ENCODE results near the gene DTYMK.

Gene DTYMK

DNA sequence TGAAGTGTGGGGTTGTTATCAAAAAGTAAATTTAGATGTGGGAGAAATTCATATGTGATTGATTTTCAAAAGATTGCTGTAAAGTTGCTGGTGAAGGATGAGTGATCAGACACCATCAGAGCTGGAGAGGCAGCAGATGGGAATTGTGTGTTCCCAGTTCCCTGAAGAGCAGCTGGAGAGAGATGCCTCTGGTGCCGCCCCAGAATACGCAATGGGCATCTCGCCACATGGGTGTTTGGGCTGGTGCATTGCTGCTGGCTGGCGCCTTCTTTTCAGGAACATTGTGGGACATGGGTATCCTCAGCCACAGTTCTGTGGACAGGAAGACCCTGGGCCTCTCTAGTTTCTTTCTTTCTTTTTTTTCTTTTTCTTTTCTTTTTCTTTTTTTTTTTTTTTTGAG lies 37.2 kb downstream of the DTYMK start:
- peak; percentile 22 for DNase-seq (ENCODE audit: low read depth)

DNA sequence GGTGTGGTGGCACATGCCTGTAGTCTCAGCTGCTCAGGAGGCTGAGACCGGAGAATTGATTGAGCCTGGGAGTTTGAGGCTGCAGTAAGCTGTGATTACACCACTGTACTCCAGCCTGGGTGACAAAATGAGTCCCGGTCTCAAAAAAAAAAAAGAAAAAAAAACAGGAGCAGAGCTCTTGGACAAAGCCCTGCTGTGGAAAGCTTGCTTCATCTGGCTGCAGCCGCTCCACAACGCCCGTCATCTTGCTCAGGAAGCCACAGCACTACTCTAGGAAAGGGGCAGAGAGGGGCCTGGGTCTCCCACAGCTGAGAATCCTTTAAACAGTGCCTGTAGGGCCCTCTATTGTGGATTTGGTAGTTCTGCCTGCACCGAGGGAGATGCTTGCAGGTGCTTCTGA lies 38.2 kb downstream of the DTYMK start:
- no peak for DNase-seq (ENCODE audit: low read depth)
- H3K4me3 ChIP-seq (ENCODE audit: low read length) = no peak overlapping the region
- TF ChIP-seq, protein P1, sequence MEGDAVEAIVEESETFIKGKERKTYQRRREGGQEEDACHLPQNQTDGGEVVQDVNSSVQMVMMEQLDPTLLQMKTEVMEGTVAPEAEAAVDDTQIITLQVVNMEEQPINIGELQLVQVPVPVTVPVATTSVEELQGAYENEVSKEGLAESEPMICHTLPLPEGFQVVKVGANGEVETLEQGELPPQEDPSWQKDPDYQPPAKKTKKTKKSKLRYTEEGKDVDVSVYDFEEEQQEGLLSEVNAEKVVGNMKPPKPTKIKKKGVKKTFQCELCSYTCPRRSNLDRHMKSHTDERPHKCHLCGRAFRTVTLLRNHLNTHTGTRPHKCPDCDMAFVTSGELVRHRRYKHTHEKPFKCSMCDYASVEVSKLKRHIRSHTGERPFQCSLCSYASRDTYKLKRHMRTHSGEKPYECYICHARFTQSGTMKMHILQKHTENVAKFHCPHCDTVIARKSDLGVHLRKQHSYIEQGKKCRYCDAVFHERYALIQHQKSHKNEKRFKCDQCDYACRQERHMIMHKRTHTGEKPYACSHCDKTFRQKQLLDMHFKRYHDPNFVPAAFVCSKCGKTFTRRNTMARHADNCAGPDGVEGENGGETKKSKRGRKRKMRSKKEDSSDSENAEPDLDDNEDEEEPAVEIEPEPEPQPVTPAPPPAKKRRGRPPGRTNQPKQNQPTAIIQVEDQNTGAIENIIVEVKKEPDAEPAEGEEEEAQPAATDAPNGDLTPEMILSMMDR (conservative IDR thresholded peaks at IDR 0.05; ENCODE audit: low read length) = no peak

More for the DNA sequence above, 37.2 kb downstream of the DTYMK start:
- TF ChIP-seq, protein P1 (conservative IDR thresholded peaks at IDR 0.05; ENCODE audit: low read length) = no peak
- H3K4me3 ChIP-seq (ENCODE audit: low read length) = no peak overlapping the region

DNA sequence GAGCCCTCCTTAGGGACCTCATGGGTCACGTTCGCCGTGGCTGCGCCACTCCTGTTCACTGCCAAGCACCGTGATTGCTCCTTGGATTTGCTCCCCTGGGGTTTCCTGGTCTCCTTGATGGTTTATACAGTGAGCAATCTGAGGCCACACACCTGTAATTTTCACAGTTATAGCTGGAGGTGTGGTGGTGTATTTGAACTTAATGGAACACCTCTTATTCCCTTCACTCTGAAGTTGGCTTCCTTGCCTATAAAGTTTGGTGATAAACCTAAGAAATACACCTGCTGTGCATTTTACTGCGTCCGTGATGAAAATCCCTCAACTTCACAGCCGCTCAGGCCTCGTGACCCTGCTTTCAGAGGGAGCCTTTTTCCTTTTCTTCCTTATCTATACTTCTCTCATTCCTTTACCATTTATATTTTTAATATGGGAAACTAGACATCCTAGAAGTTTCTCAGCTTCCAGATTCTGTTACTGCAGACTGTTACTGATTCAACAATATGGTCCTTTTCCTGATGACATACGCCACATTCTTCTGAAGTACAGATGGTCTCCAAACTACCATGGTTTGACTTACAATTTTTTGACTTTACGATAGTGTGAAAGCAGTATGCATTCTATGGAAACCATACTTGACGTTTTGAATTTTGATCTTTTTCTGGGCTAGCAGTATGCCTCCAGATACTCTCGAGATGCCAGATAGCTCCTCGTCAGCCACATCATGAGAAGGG lies 40.5 kb downstream of the DTYMK start:
- DNase-seq (ENCODE audit: low read depth) = no peak
- TF ChIP-seq, protein P1 (conservative IDR thresholded peaks at IDR 0.05; ENCODE audit: low read length) = no peak
- no peak overlapping the region for H3K4me3 ChIP-seq (ENCODE audit: low read length)

DNA sequence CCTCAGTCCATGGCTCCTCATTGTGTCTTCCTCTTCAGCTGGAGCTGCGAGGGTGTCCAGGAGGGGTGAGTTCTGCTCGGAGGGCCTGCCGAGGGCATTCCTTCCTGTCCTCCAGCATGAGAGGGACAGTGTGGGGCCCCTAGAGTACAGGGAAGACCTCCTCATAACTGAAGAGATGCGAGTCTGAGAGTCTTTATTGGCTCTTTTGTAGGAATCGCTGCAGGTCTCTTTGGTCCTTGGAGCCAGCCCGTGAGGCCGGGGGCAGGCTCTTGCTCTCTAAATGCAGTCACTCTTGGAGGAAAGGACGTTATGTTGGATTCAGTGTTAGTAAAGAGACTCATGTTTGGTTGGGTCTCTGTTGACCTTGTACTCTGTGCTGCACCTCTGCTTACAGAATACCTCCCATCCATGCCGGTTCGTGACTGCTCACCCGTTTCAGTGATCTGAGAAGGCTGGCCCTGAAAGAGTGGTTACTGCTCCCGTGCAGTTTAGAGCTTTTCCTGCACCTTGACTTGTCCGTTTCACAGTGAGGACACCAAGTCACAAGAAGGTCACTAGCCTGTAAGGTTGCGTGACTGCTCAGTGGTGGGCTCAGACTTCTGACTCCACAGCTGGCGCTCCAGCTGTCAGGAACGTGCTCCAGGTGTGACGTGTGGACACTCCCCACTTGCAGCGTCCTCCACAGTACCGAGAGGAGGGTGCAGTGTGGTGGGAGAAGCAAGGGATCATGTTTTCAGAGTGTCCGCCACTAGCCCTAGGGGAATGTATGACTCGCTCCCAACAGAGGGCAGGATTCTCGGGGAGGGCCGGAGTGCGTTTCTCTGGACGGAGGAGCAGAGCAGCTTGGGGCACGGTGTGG lies 41.3 kb downstream of the DTYMK start:
- TF ChIP-seq, protein P1 (conservative IDR thresholded peaks at IDR 0.05; ENCODE audit: low read length) = no peak
- no peak for DNase-seq (ENCODE audit: low read depth)

DNA sequence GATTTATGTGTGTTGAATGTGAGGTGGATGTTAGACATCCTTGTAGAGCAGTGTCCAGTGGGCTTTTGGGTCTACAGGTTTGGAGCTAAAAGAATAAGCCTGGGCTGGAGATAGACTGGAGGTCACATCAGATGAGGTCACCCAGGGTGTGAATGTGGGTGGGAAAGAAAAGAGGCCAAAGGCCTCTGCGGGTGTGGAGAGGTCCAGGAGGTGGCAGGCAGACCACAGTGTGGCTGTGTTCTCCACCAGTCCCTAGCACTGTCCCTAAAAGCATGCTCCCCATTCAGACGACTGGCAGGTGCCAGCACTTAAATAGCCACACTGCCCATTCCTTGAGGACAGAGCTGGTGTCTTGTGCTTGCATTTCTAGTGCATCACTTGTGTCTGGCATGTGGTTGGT lies 45.0 kb downstream of the DTYMK start:
- no peak overlapping the region for H3K4me3 ChIP-seq (ENCODE audit: low read length)
- TF ChIP-seq, protein P1 (conservative IDR thresholded peaks at IDR 0.05; ENCODE audit: low read length) = no peak
- DNase-seq (ENCODE audit: low read depth) = no peak

More for the DNA sequence above, 41.3 kb downstream of the DTYMK start:
- no peak overlapping the region for H3K4me3 ChIP-seq (ENCODE audit: low read length)

DNA sequence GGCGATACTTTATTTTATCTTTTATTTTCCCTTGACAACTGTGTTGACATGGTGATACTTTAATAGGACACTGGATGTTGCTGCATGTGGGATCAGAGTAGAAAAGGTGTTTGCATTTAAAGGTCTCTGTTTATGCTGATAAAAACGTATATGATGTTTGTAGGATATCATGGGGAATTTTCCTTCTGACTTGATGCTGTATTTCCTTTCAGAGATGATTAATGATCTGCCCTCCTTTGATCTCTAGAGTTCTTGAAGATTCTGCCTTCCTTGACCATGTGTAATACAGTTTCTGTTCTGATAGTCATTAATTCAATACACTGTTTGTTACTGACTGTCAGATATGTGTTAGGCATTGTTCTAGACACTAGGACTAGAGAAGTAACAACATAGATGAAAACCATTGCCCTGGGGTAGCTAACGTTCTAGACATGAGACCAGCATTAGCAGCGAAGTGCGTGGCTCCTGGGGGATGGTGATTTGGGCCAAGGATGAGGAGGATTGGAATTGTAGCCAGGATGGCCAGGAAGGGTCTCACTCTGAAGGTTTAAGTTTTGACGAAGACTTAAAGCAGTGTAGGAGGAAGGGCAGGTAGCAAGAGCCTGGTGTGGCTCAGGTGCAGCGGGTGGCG lies 46.3 kb downstream of the DTYMK start:
- no peak overlapping the region for H3K4me3 ChIP-seq (ENCODE audit: low read length)
- TF ChIP-seq, protein P1 (conservative IDR thresholded peaks at IDR 0.05; ENCODE audit: low read length) = no peak
- DNase-seq (ENCODE audit: low read depth) = no peak
